Forelimb muscle (tissue), 1 donor: ENCODE measurements around the gene ZNF189. TPM values are rescaled to one million over a fixed set of nuclear protein-coding genes. Genes with fewer than 3 reads are reported as not detected.
"Not testable (repeated sequence)": the region's sequence is repeated elsewhere in the genome, so short reads cannot be mapped to it uniquely, and the experiment has no call there.

Source experiments
- DNase-seq: peaks from one replicate; pipeline ENCODE4 v3.0.0-alpha.2; 2013; ENCODE audit warnings: low read depth
- polyA plus RNA-seq: library from polyadenylated mRNA; unstranded; fragments of 120-200 nt; gene quantifications from one replicate; pipeline ENCODE4 v1.2.1, GENCODE V29; 2013; ENCODE audit not compliant: insufficient read length

The ZNF189 gene
- polyA plus RNA-seq, 1 donor: 19.2 TPM

DNA sequence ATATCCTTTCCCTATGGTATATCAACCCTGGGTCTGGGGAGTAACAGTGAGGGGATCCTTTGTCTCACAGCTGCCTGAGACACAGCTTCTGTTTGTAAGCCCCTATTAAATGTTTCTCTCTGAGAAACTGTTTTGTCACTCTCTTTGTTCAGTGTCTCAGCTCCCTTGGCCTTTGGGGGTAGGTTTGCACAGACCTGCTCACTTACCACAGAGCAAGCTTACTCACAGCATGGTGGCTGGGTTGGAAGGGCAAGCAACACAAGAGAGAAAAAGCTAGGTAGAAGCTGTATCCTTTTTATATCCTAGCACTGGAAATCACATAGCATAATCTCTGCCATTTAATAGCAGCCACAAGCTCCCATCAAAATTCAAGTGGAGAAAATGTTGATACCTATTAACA lies 18.4 kb upstream of the ZNF189 start:
- no peak for DNase-seq

DNA sequence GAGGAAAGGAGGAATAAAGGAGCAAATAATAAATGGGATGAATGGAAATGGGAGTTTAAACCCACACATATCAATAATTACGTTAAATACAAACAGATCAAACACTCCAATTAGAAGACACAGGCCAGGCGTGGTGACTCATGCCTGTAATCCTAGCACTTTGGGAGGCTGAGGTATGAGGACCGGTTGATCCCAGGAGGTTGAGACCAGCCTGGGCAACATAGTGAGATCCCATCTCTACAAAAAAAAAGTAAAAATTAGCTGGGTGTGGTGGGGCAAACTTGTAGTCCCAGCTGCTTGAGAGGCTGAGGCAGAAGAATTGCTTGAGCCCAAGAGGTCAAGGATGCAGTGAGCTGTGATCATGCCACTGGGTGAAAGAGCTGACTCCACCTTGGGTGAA lies 17.5 kb upstream of the ZNF189 start:
- no peak for DNase-seq

DNA sequence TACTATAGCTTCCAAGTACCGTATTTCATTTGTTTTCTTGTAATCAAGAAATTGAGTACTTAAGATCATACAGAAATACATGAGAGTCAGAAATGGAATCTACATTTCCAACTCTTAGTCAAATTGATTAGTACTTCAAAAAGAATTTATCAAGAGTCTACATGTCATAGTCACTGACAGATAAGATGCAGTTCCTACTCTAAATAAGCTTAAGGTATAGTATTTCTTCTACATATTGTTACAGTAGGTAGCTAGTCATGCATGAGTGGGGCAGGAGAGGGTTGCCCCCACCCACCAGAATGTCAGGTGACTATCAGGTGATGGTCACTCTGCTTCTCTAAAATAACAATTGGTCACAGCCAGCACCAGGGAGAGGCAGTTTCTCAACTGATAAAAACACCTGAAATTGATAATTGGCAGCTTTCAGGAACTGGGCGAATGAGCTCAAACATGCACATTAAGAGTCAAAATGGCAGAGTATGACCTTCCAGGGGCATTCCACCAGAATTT lies 16.8 kb upstream of the ZNF189 start:
- no peak for DNase-seq

DNA sequence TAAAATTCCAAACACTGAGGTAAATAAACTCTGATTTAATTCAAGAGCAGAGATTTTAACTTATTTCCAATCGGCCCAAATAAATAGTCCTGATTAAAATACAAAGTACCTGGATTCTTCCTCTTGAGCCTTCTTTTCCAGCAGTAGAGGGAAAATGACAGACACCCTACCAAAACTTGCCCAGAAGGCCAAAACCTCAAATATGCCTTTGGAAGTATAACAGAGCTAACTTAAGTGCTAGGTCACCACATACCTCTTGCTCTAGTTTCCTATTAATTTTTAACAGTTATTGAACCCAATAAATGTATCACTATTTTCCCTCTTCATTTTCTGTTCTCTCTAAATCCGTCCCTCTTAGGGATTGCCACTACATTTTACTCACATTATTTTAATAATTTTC lies 15.3 kb upstream of the ZNF189 start:
- no peak for DNase-seq

DNA sequence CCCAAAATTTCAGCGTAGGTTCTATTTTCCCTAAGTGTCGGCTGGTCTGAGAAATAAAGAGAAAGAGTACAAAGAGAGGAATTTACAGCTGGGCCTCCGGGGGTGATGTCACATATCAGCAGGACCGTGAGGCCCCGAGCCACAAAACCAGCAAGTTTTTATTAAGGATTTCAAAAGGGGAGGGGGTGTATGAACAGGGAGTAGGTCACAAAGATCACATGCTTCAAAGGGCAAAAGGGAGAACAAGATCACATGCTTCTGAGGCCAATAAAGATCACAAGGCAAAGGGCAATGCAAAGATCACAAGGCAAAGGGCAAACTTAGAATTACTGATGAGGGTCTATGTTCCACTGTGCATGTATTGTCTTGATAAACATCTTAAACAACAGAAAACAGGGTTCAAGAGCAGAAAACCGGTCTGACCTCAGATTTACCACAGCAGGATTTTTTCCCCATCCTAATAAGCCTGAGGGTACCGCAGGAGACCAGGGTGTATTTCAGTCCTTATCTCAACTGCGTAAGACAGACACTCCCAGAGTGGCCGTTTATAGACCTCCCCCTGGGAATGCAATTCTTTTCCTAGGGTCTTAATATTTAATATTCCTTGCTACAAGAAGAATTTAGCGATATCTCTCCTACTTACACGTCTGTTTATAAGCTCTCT lies 13.6 kb upstream of the ZNF189 start, which contains the start of gene BAAT:
Gene BAAT, minus strand, starts transcription at position 134 of the 664 bp plus-strand sequence. CDS start 13,602 bp downstream, outside the sequence.
- DNase-seq: not testable (repeated sequence)

DNA sequence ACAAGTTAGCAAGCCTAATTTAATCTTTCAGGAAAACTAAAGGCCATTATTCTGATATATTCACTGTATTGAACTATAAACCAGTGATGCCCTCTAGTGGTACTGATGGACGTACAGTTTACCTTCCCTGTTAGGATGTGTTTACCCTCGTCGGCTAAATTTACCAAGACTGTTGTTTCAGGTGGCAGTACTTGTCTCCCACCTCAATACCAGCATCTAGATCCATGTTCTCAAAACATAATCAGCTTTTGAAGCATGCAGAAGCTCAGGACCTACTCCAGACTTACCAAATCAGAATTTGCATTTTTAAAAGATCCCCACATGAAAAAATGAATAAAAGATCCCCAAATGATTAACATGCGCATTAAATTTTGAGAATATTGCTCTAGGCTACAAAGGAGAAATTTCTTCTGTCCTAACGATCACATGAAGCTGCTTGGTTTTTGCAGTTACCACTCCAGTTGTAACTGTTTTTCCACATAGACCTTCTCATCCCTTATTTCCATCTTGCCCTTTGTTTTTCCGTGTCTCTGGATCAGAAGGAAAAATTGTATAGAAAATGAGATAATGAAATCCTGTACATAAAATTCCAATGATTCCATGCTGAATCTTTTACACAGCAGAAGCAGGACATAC lies 10.7 kb upstream of the ZNF189 start:
- no peak for DNase-seq

DNA sequence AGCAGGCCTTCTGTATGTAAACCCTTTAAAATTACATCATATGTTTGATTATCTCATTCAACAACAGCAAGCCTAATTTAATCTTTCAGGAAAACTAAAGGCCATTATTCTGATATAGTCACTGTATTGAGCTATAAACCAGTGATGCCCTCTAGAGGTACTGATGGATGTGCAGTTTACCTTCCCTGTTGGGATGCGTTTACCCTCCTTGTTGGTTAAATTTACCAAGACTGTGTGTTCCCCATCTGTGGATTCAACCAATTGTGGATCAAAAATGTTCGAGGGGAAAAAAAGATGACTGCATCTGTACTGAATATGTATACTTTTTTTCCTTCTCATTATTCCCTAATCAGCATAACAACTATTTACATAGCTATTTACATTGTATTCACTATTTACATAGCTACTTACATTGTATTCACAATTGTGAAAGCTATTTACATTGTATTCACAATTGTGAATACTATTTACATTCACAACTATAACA lies 10.1 kb upstream of the ZNF189 start:
- no peak for DNase-seq

DNA sequence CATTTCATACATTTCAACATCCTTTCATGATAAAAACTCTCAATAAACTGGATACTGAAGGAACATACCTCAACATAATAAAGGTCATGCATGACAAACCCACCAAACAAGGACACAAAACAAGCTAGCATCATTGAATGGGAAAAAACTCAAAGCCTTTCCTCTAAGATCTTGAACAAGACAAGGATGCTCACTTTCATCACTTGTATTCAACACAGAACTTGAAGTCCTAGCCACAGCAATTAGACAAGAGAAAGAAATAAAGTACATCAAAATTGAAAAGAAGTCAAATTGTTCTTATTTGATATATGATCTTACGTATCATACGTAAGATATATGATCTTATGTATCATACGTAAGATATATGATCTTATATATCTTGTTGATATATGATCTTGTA lies 5.5 kb upstream of the ZNF189 start:
- no peak for DNase-seq

DNA sequence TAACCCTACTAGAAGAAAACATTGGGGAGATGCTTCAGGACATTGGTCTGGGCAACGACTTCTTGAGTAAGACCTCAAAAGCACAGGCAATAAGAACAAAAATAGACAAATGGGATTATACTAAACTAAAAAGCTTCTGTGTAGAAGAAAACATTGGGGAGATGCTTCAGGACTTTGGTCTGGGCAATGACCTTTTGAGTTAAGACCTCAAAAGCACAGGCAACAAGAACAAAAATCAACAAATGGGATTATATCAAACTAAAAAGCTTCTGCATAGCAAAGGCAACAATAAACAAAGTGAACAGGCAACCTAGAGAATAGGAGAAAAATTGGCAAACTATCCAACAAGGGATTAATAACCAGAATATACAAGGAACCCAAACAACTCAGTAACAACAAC lies 4.0 kb upstream of the ZNF189 start:
- DNase-seq: no peak

DNA sequence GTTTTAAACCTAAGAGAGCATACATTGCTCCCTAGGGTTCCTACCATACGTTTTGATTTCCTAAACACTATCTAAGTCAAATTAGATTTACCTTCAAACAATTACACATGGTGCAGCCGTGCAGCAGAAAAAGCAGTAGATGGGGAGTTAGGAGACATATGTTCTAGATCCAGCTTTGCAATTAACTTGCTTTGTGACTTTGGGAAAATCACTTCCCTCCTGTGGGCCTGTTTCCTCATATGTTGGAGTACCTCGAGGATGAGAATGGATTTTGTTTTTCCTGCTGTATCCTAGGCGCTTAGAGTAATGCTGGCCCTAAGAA lies 944 bp upstream of the ZNF189 start:
- DNase-seq: no peak

DNA sequence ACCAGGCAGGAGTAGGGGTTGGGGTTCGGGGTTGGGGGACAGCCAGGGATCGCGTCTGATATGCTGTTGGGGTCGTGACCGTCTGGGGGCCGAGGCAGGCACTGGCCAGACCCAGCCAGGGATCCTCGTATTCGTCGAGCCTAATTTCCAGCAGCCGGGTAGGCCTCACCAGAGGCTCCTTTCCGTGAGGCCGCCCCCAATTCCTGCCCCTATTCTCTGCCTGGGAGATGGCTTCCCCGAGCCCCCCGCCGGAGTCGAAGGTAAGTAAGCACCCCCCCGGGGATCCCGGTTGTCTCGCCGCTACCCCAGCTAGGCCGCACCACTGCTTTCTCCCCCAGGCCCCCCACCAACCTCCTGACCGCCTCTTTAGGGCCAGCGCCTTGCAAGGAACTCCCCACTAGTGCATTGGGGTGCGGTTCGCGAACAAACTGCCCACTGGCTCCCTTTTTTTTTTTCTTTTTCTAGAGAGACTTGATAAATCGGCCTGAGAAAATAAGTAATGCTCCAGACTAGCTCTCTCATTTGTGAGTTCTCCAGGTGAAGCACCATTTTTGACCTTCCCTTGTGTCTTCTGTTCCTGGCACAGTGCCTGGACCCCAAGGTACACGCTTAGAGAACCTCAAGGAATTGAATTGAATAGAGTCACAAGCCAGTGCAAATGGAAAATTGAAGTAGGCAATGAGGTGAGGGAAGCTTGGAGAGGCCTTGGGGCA lies 435 bp downstream of the ZNF189 start:
- no peak for DNase-seq

DNA sequence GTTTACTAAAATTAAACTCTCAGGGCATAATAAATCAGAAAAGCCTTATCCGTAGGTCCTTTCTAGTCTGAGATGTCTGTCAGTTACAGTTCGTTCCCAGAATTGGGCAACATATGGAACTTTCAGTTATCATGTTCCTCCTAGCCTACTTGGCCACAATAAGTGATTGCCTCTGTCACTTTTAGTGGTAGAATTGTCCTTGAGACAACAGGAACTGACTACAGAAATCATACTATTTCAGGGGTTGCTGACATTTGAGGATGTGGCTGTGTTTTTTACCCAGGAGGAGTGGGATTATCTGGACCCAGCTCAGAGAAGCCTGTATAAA lies 956 bp downstream of the ZNF189 start:
- DNase-seq: no peak

DNA sequence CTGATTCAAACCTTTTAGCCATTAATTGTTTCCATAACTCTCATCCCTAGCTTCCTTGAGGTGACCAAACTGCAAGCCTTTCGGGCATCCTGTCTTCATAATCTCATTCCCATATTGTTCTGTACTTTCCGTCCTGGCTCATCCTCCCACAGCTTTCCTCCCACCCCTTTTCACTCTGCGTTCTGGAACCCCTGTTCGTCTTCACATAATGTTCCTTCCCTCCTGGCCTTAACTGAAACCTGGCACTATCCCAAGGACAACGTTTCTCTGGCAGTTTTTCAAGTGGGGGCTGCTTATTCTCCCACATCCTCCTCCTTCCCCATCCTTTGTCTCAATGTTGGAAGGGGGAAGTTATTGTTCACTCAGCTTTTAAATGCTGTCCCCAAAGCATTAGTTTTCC lies 1.5 kb downstream of the ZNF189 start:
- no peak for DNase-seq

DNA sequence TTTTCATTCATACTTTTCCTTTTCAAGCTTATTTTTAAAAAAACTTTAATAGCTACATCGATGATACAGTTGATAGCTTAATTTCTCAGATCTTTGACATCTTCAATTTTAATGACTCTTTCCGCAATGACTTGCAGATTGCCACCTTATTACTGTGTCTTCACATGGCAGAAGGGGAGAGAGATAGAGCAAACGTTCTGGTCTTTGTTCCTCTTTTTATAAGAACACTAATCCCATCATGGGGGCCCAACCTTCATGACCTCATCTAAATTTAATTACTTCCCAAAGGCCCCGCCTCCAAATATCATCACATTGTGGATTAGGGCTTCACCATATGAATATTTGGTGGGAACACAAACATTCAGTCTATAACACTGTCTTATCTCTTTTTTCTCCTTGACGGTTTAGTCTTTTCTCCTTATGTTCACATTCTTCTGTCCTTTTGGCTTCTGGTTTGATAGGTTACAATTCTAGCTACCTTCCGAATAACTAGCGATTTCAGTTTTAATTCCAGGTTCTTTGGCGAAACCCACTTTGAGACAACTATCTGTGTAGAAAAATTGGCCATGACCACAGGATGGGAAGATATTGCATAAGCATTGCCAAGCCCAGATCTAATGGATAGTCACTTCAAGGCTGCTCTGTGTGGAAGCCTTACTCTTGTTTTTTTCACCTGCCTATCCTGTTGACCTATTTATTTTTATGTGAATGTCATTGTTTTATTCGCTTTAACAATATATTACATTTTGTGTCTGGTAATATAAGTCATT lies 5.0 kb downstream of the ZNF189 start:
- no peak for DNase-seq

DNA sequence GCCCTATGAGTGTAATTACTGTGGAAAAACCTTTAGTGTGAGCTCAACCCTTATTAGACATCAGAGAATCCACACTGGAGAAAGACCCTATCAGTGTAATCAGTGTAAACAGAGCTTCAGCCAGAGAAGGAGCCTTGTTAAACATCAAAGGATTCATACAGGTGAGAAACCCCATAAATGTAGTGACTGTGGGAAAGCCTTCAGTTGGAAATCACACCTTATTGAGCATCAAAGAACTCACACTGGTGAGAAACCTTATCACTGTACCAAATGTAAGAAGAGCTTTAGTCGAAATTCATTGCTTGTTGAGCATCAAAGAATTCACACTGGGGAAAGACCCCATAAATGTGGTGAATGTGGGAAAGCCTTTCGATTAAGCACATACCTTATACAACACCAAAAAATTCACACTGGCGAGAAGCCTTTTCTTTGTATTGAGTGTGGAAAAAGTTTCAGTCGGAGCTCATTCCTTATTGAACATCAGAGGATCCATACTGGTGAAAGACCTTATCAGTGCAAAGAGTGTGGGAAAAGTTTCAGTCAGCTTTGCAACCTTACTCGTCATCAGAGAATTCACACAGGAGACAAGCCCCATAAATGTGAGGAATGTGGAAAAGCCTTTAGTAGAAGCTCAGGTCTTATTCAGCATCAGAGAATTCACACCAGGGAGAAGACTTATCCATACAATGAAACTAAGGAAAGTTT lies 9.9 kb downstream of the ZNF189 start:
- no peak for DNase-seq

DNA sequence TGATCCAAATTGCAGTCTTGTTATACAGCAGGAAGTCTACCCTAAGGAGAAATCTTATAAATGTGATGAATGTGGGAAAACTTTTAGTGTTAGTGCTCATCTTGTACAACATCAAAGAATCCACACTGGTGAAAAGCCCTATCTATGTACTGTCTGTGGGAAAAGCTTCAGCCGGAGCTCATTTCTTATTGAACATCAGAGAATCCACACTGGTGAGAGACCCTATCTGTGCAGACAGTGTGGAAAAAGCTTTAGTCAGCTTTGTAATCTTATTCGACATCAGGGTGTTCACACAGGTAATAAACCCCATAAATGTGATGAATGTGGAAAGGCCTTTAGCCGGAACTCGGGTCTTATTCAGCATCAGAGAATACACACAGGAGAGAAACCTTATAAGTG lies 10.4 kb downstream of the ZNF189 start:
- no peak for DNase-seq

DNA sequence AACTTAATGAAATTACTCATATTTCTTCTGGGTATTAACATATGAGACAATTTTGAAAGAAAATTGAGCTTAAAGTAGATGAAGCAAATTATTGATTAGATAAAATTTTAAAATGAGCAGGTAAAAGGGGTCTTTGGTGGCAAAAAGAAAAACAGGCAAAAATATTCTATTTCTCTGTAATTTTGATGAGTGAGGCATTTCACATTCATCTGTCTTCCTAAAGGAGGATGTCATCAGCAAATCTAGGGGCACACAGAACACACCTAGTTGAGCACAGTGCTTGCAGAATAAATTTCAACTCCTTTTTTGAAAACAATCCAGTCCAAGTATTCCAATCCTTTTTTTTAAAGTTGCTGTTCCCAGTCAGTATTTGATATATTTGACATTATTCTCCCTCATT lies 16.2 kb downstream of the ZNF189 start:
- DNase-seq: no peak

DNA sequence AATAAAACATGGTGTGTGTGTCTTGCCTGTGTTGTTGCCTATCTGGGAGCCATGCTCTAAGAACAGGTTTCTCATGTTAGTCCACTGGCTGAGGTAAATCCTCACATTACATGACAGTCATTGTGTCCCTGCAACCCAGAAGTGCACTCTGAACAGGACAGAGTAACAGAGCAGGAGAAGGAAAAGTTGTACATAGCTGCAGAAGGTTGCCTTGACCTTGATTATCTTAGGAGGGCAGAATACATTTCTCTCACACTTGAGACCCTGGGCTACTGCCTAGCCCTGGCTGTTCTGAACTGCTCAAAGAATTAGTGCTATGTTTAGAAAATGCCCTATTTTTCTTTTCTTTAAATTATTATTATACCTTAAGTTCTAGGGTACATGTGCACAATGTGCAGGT lies 16.9 kb downstream of the ZNF189 start:
- no peak for DNase-seq

DNA sequence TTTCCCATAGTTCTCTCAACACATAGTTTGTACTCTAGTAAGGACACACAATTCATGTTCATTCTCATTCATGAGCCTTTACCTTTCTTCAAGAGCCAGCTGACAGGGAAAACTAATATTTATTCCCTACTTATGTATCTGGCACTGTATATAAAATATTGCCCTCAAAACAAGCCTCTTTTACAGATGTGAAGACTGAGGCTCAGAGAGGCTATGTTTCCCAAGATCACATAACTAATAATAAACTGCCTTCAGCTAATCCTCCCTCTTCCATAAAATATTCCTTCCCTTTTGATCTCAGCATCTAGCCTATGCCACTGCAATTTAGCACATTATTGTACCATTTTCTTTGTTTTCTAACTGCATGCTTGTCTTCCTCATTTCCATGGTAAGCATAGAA lies 18.7 kb downstream of the ZNF189 start:
- DNase-seq: no peak

DNA sequence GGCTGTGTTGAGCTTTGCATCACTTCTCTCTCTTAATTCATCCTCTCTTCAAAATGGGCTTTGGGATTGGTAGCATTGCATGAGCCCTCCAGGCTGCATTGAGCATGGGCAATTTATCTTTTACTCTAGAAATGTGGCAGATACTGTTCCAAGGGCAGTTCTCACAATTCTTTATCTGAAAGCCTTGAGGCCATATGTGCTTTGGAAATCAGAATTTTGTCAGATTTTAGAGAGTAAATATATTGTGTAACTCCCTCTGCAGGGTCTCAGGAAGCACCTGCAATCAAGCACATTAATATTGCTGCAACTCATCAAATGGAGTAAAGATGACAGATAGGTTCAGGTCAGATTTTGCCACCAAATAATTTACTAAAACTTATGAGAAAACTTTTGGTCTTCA lies 19.3 kb downstream of the ZNF189 start:
- no peak for DNase-seq
